ENCODE results near the gene HSD11B1.

GRCh38 chr1:209758400-209758799, 53.8 kb downstream of the HSD11B1 start:
- no peak for TF ChIP-seq CTCF (optimal IDR thresholded peaks at IDR 0.05 in 1 of 3, IDR thresholded peaks at IDR 0.05 in 1 of 3, conservative IDR thresholded peaks at IDR 0.05 in 1 of 3; ENCODE audit: extremely low read depth in 1 of 3, insufficient read depth in 2 of 3, low read length in 3 of 3)
- TF ChIP-seq EZH2 (IDR thresholded peaks at IDR 0.05; ENCODE audit: low read length): no peak
